Fibroblast of the aortic adventitia (primary cell): ENCODE results near the gene FOXK1. TPM values are rescaled to one million over a fixed set of nuclear protein-coding genes. Genes with fewer than 3 reads are reported as not detected.
"Not testable (repeated sequence)": the region's sequence is repeated elsewhere in the genome, so short reads cannot be mapped to it uniquely, and the experiment has no call there.

Experiments used
- DNase-seq: peaks from one replicate; pipeline ENCODE4 v3.0.0-alpha.2; 2010; ENCODE audit warnings: low read depth
- H3K4me3 ChIP-seq: 2 replicates; pipeline ENCODE4 v1.5.1; 2011; ENCODE audit warnings: low read depth, mild to moderate bottlenecking, control low read depth, low read length, moderate library complexity
- CTCF ChIP-seq: IDR thresholded peaks from 2 replicates; pipeline ENCODE4 v1.5.1; 2011; ENCODE audit warnings: mild to moderate bottlenecking, low read length, control low read depth, inconsistent platforms; ENCODE audit not compliant: insufficient read depth
- total RNA-seq: library from RNA; depleted of rRNA; stranded (reverse); fragments of >200 nt; gene quantifications from 2 replicates; pipeline ENCODE4 v1.2.3, GENCODE V29; 2012; ENCODE audit warnings: low replicate concordance

Gene FOXK1
- total RNA-seq, 1 donor, result 27.8 TPM

GRCh38 chr7:4667776-4668509 lies 14.2 kb upstream of the FOXK1 start:
- TF ChIP-seq CTCF, result no peak
- H3K4me3 ChIP-seq, result no peak overlapping the region
- peak; percentile 97 for DNase-seq

GRCh38 chr7:4668510-4668847 lies 13.6 kb upstream of the FOXK1 start:
- no peak for TF ChIP-seq CTCF
- no peak for DNase-seq
- no peak overlapping the region for H3K4me3 ChIP-seq

GRCh38 chr7:4670791-4671190 lies 11.3 kb upstream of the FOXK1 start:
- no peak for TF ChIP-seq CTCF
- no peak overlapping the region for H3K4me3 ChIP-seq
- no peak for DNase-seq

GRCh38 chr7:4675771-4676367 lies 6.2 kb upstream of the FOXK1 start:
- H3K4me3 ChIP-seq, result no peak overlapping the region
- no peak for DNase-seq
- no peak for TF ChIP-seq CTCF

- DNase-seq, result not testable (repeated sequence)
These were observed 4.6 kb upstream of the FOXK1 start for GRCh38 chr7:4677518-4677917.

GRCh38 chr7:4681218-4681851 lies 760 bp upstream of the FOXK1 start:
- no peak for DNase-seq
- TF ChIP-seq CTCF, result no peak
- H3K4me3 ChIP-seq, result peak overlapping the region; percentile 62

More at GRCh38 chr7:4677518-4677917, 4.6 kb upstream of the FOXK1 start:
- not testable (repeated sequence) for H3K4me3 ChIP-seq

- TF ChIP-seq CTCF, result no peak
- DNase-seq, result peak; percentile 39
- H3K4me3 ChIP-seq, result peak overlapping the region; percentile 90
These were observed 537 bp downstream of the FOXK1 start for GRCh38 chr7:4682621-4683042.
